MM.1S (cell line): ENCODE results near the gene IP6K1.
"Not testable (repeated sequence)": the region's sequence is repeated elsewhere in the genome, so short reads cannot be mapped to it uniquely, and the experiment has no call there.

Source experiments
- DNase-seq: peaks from one replicate; pipeline ENCODE4 v3.0.0-alpha.2; 2015
- H2AFZ ChIP-seq: fragments of 300-600 bp; sonication (generic); 2 replicates; pipeline ENCODE4 v1.6.0; 2016; ENCODE audit warnings: antibody characterized with exemption, low read length
- H3F3A ChIP-seq: fragments of 300-600 bp; sonication (generic); 2 replicates; pipeline ENCODE4 v1.6.1; 2016; ENCODE audit warnings: mild to moderate bottlenecking, antibody characterized with exemption, low read length, moderate library complexity, mixed read lengths; ENCODE audit not compliant: insufficient read depth
- H3K27ac ChIP-seq: fragments of 300-600 bp; sonication (generic); 2 replicates; pipeline ENCODE4 v1.5.1; 2016; ENCODE audit warnings: mild to moderate bottlenecking, low read length
- H3K27me3 ChIP-seq: fragments of 300-600 bp; sonication (generic); replicated peaks from 2 replicates; pipeline ENCODE4 v1.6.0; 2016; ENCODE audit warnings: low read length; ENCODE audit not compliant: insufficient read depth
- H3K36me3 ChIP-seq: fragments of 300-600 bp; sonication (generic); replicated peaks from 2 replicates; pipeline ENCODE4 v1.6.1; 2016; ENCODE audit warnings: mild to moderate bottlenecking, low read length, mixed read lengths; ENCODE audit not compliant: insufficient read depth
- H3K4me1 ChIP-seq: fragments of 300-600 bp; sonication (generic); 2 replicates; pipeline ENCODE4 v1.6.1; 2016; ENCODE audit warnings: low read length, mixed read lengths
- H3K4me2 ChIP-seq: fragments of 300-600 bp; sonication (generic); 2 replicates; pipeline ENCODE4 v1.6.0; 2016; ENCODE audit warnings: low read depth, low read length
- H3K4me3 ChIP-seq: fragments of 300-600 bp; sonication (generic); 2 replicates; pipeline ENCODE4 v1.5.1; 2016; ENCODE audit warnings: low read length, mixed read lengths
- H3K79me2 ChIP-seq: fragments of 300-600 bp; sonication (generic); 2 replicates; pipeline ENCODE4 v1.6.1; 2016; ENCODE audit warnings: mixed run types, low read length, mixed read lengths
- H3K9ac ChIP-seq: fragments of 300-600 bp; sonication (generic); 2 replicates; pipeline ENCODE4 v1.6.1; 2016; ENCODE audit warnings: low read length, mixed read lengths
- H3K9me2 ChIP-seq: fragments of 300-600 bp; sonication (generic); replicated peaks from 2 replicates; pipeline ENCODE4 v1.6.1; 2016; ENCODE audit warnings: mild to moderate bottlenecking, low read length, mixed read lengths; ENCODE audit not compliant: insufficient read depth
- H3K9me3 ChIP-seq: fragments of 300-600 bp; sonication (generic); replicated peaks from 2 replicates; pipeline ENCODE4 v1.6.1; 2016; ENCODE audit warnings: mild to moderate bottlenecking, low read length, mixed read lengths; ENCODE audit not compliant: insufficient read depth
- H4K20me1 ChIP-seq: fragments of 300-600 bp; sonication (generic); 2 replicates; pipeline ENCODE4 v1.6.1; 2016; ENCODE audit warnings: mild to moderate bottlenecking, low read length, moderate library complexity, mixed read lengths; ENCODE audit not compliant: insufficient read depth
- EZH2 ChIP-seq: fragments of 300-600 bp; sonication (generic); optimal IDR thresholded peaks from 2 replicates; pipeline ENCODE3; 2017; ENCODE audit warnings: low read depth, mild to moderate bottlenecking, antibody characterized with exemption, low read length, mixed read lengths
- EZH2phosphoT487 ChIP-seq: fragments of 300-600 bp; sonication (generic); IDR thresholded peaks from 2 replicates; pipeline ENCODE4 v1.6.1; 2018; ENCODE audit warnings: antibody characterized with exemption, low read length
- TF ChIP-seq, protein P1 (sequence below): fragments of 300-600 bp; sonication (generic); IDR thresholded peaks from 2 replicates; pipeline ENCODE4 v1.5.1; 2016; ENCODE audit warnings: antibody characterized with exemption, low read length, mixed read lengths

IP6K1 gene

GRCh38 chr3:49750056-49750455 lies 36.3 kb downstream of the IP6K1 start:
- H4K20me1 ChIP-seq = no peaks in the 10 kb centered on the region
- no peaks in the 10 kb centered on the region for H3K9me2 ChIP-seq
- H3K9me3 ChIP-seq = no peaks in the 10 kb centered on the region
- peaks cover 49% of the 10 kb centered on the region for H3K79me2 ChIP-seq
- H3K4me2 ChIP-seq = no peak overlapping the region
- no peak for DNase-seq
- no peak overlapping the region for H2AFZ ChIP-seq
- H3K4me1 ChIP-seq = no peaks in the 10 kb centered on the region
- no peak overlapping the region for H3K27ac ChIP-seq
- no peak overlapping the region for H3K4me3 ChIP-seq
- TF ChIP-seq EZH2 (no peak), EZH2phosphoT487 (no peak)
- TF ChIP-seq, protein P1, sequence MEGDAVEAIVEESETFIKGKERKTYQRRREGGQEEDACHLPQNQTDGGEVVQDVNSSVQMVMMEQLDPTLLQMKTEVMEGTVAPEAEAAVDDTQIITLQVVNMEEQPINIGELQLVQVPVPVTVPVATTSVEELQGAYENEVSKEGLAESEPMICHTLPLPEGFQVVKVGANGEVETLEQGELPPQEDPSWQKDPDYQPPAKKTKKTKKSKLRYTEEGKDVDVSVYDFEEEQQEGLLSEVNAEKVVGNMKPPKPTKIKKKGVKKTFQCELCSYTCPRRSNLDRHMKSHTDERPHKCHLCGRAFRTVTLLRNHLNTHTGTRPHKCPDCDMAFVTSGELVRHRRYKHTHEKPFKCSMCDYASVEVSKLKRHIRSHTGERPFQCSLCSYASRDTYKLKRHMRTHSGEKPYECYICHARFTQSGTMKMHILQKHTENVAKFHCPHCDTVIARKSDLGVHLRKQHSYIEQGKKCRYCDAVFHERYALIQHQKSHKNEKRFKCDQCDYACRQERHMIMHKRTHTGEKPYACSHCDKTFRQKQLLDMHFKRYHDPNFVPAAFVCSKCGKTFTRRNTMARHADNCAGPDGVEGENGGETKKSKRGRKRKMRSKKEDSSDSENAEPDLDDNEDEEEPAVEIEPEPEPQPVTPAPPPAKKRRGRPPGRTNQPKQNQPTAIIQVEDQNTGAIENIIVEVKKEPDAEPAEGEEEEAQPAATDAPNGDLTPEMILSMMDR = no peak
- no peaks in the 10 kb centered on the region for H3K27me3 ChIP-seq
- no peak overlapping the region for H3K9ac ChIP-seq
- 0 out of 2 replicates have a peak, but pooled peaks cover 4% of the 10 kb centered on the region for H3K36me3 ChIP-seq
- no peaks in the 10 kb centered on the region for H3F3A ChIP-seq

GRCh38 chr3:49748874-49749273 lies 37.5 kb downstream of the IP6K1 start:
- H3K9me2 ChIP-seq, H3K27me3 ChIP-seq, H3K4me2 ChIP-seq, H3K27ac ChIP-seq, H3K36me3 ChIP-seq, H4K20me1 ChIP-seq, H3K9me3 ChIP-seq, H2AFZ ChIP-seq, DNase-seq, H3K4me3 ChIP-seq, H3K9ac ChIP-seq, H3K4me1 ChIP-seq, H3F3A ChIP-seq: not testable (repeated sequence)
- H3K79me2 ChIP-seq = peaks cover 37% of the 10 kb centered on the region

GRCh38 chr3:49747792-49748480 lies 38.4 kb downstream of the IP6K1 start:
- Histone ChIP-seq H3K79me2 (peaks cover 32% of the 10 kb centered on the region), H3K4me1 (no peaks in the 10 kb centered on the region), H3F3A (no peaks in the 10 kb centered on the region), H3K4me3 (no peak overlapping the region), H3K27me3 (no peaks in the 10 kb centered on the region), H3K9ac (no peak overlapping the region), H3K36me3 (0 out of 2 replicates have a peak, but pooled peaks cover 4% of the 10 kb centered on the region), H4K20me1 (no peaks in the 10 kb centered on the region), H3K9me2 (no peaks in the 10 kb centered on the region), H3K27ac (no peak overlapping the region), H2AFZ (no peak overlapping the region), H3K9me3 (no peaks in the 10 kb centered on the region), H3K4me2 (no peak overlapping the region)
- DNase-seq = no peak
- TF ChIP-seq, protein P1 = no peak
- TF ChIP-seq EZH2phosphoT487 = no peak
- TF ChIP-seq EZH2 = no peak

GRCh38 chr3:49745986-49746385 lies 40.4 kb downstream of the IP6K1 start:
- no peaks in the 10 kb centered on the region for H4K20me1 ChIP-seq
- H3K27me3 ChIP-seq = no peaks in the 10 kb centered on the region
- no peaks in the 10 kb centered on the region for H3K4me1 ChIP-seq
- H3K9ac ChIP-seq = no peak overlapping the region
- no peak overlapping the region for H3K4me2 ChIP-seq
- H3K9me3 ChIP-seq = no peaks in the 10 kb centered on the region
- no peaks in the 10 kb centered on the region for H3K9me2 ChIP-seq
- no peak for DNase-seq
- TF ChIP-seq EZH2phosphoT487 (no peak), EZH2 (no peak)
- TF ChIP-seq, protein P1 = no peak
- H3F3A ChIP-seq = no peaks in the 10 kb centered on the region
- H3K27ac ChIP-seq = no peak overlapping the region
- H2AFZ ChIP-seq = no peak overlapping the region
- 0 out of 2 replicates have a peak, but pooled peaks cover 4% of the 10 kb centered on the region for H3K36me3 ChIP-seq
- H3K79me2 ChIP-seq = peaks cover 26% of the 10 kb centered on the region
- H3K4me3 ChIP-seq = no peak overlapping the region
